NCI-H2196 (cell line): ENCODE results near the gene ARHGAP24.
"Not testable (repeated sequence)": the region's sequence is repeated elsewhere in the genome, so short reads cannot be mapped to it uniquely, and the experiment has no call there.

ENCODE experiments used
- DNase-seq: peaks from one replicate; lab custom pipeline; 2025; ENCODE audit not compliant: unreplicated experiment; lab: John Stamatoyannopoulos, UW

Gene ARHGAP24

DNA sequence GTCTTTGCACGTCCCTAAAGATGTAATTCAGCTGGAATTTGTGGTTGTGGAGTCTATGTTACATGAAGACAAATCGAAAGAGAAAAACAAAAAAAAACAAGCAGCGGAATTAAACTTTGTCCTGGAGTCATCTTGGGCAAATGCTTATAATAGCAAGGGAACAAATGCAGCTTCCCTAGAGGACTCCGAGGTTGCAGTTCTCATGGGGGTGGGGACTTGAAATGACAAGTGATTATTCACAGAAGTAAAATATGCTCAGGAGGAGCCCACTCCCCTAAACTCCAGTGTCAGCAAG lies 362.4 kb downstream of the ARHGAP24 start:
- DNase-seq = no peak

DNA sequence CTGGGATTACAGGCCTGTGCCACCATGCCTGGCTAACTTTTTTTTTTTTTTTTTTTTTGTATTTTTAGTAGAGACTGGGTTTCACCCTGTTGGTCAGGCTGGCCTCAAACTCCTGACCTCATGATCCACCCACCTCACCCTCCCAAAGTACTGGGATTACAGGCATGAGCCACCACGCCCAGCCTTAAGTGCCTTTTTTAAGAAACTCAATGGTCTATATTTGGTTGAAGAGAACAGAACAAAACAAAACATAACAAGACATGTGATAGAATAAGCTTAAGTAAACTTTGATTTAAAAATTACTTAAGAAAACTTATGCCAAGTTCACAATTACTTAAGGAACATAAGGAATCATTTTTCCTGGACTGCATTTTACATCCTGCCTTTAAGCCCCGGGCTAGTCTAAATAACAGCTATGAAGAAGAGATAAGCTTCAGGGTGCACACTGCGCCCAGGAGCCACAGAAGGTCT lies 365.1 kb downstream of the ARHGAP24 start:
- not testable (repeated sequence) for DNase-seq

DNA sequence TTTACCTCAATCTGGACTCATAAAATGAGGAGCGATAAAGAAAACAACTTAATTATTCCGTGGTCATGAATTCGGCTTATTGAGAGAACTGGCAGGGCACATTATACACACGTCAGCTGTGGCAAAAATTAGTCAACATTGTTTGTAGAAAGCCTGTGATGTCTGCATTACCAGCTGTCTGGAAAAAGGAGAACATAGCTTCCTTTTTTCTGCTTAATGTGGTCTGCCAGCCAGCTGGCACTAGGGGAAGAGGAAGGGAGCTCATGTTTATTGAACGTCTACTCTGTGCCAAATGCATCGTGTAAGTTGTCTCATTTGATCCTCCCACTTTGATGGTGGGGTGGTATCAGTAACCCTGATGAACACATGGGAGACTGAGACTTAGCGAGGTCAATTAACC lies 367.6 kb downstream of the ARHGAP24 start:
- peak; percentile 8 for DNase-seq

DNA sequence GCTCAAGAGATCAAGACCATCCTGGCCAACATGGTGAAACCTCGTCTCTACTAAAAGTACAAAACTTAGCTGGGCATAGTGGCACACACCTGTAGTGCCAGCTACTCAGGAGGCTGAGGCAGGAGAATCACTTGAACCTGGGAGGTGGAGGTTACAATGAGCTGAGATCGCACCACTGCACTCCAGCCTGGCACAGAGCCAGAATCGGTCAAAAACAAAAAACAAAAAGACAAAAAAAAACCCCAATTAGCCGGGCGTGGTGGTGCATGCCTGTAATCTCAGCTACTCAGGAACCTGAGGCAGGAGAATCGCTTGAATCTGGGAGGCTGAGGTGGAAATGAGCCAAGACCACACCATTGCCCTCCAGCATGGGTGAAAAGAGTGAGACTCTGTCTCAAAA lies 378.8 kb downstream of the ARHGAP24 start:
- DNase-seq = not testable (repeated sequence)

DNA sequence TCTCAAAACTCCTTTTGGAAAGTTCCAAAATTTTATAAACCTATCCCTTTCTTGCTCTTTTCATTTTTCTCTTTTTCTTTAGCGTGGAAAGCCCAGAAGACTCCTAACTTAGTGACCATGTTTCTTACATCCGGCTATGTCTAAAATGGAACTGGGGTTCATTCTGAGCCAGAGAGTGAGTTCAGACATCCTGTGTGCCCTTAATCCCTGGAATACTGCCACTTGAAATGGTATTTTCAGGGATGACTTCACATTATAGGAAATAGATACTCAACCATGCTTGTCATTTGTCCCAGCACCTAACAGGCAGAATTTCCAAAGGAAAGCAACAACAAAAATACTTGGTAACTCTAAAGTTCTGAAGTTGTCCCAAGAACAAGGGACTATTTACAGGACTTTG lies 379.6 kb downstream of the ARHGAP24 start:
- no peak for DNase-seq

DNA sequence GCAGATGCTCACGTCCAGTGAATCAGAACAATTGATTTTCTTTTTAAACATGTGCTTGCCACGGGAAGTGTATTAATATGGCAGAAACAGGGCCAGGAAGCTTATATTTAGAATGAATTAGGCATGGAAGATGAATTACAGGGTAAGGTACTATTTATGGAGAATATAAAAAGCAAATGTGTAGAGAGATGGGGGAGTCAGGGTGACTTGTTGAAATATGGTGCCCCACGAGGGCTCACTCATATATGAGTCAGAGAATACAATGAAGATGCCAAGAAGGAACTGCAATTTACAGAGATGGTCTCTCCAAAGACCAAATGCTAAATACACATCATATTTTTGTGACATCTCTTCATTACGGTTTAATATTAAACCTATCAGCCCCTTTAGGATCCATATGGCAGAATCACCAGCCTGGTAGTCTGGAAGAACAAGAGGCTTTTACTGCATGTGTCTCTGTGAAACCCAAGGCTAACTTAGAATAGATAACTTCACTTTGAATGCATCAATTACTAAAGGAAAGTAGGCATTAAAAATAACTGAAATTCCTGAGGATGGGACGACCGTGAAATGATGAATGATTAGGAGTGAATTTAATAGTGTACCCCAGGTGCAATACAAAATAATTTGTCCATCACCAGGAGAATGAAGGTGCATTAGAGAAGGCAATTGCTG lies 385.3 kb downstream of the ARHGAP24 start:
- DNase-seq = no peak

DNA sequence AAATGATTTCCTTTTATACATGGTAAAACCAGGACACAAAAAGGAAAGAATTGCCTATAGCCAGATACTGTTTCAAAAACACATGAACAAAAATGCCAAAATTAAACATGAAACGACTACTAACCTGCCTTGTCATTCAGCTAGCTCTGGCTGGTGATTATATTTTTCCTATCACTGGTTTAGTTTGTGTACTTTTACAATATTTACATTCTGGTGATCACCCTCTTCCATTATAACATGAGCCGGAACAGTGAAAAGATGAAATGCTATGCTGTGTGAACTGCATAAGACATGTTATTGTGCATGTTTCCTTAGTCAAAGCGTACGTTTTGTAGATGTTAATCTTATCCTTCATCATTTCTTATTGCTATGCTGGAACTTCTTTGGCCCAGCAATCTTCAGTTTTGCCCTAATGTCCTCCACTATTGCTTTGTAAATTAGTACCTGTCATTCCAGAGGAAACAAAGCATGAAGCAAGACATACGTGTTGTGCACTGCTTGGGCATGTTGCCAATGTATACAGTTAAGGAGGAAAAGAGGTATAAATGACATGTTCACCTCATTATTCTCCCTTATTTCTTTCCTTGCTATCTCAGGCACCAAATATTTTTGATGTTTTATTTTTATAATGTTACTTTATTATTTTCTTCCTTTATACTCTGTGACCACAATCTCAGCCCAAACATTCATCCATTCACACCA lies 386.3 kb downstream of the ARHGAP24 start:
- DNase-seq = peak; percentile 12

DNA sequence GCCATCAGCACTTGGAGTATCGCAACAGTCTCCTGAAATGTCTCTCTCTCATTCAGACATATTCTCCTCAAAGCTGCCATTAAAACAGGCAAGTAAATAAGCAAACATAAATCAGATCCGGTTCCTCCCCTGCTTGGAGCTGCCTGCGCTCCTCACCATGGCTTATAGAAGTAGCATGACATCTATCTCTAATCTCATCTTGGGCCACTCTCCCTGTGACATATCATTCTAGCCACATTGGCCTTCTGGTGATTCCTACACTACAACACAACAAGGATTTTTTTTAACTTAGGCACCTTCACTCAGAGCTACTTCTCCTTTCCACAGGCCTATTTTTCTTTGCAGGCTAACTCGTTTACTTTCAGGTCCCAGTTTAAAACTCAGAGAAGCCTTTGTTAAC lies 387.9 kb downstream of the ARHGAP24 start:
- no peak for DNase-seq

DNA sequence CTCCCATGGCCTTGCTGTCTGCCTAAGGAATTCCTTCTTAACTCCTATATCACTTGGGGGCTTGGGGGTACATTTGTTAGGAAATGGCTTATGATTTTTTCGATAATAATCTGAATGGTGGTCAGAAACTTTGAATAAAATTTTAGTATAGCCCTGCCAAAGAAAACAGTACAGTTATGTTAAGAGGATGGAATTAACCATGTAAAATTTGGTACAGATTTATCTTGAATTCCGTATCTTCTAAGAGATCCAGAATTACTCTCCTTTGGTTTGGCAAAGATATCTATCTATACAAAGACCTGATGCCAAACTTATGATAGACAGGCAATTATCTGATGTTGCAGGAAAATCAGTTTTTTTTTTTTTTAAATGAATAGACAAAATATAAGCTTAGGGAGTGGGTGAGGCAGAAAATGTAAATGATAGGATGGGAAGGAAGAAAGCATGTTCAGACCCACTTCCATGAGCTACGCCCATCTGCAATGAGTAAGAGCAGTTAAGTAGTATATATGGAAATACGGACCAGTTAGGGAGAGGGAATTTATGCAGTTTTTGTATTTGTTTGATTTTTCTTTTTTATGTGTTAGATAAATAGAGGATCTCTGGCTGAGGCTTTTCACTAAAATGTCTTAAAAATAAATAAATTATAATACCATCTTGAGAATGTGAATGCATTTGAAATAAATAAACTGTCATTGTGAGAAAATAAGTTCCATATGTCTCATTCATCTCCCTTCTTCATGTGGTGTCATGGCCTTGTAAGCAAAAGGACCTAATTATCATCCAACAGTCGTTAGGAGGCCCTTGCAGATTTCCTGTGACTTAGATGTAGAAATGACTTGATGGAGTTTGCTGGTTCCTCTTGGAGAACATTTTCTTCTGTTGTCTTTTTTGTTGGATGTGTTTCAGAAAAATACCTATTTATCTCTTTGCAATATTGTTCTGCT lies 389.6 kb downstream of the ARHGAP24 start:
- DNase-seq = no peak

DNA sequence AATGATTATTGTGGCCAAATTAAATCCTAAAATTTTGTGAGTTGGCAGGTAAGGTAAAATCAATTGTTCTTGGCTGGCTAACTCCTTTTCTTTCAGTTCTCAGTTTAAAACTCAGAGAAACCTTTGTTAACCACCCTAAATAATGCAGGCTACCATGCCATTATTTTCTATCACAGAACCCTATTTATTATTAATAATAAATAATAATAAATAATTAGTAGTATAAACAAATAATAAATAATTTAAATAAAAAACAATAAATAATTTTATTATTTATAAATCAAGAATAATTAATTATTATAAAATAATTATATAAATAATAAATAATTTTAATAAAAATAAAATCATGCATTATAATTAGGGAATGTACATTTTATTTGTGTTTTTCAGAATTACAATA lies 390.3 kb downstream of the ARHGAP24 start:
- DNase-seq = no peak

DNA sequence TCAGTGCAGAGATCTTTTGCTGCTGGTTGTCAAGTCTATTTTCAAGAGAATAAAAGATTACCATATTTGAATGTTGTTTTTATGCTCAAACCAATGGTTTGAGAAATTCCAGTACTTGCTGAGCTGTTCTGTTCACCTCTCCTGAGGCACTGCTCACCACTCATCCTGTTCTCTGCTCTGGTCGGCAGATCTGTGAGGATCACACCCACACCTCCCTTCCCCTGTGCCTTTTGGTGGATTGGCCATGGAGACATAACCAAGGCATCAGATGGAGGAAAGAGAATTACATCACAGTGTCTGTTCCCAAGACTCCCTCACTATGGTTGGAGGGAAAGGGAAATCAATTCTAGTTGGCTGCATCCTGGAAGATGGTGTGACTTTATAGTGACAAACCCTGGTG lies 391.6 kb downstream of the ARHGAP24 start:
- no peak for DNase-seq

DNA sequence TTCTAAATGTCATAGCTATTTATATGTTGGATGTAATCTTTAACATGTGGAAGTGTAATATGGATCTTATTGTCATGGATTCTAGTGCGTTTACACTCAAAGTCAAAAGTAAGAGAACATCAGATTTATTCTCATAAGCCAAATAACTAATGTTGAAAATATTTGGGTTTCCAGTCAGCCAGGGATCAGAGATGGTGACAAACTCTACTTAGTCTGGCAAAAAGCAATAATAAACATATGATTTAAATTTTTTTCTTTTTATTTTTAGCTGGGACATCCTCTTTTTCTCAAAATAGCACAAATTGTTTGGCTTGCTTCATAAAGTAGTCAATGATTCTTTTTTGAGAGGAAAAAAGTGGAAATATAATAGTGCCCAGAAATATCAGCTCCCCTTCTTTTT lies 392.3 kb downstream of the ARHGAP24 start:
- no peak for DNase-seq

DNA sequence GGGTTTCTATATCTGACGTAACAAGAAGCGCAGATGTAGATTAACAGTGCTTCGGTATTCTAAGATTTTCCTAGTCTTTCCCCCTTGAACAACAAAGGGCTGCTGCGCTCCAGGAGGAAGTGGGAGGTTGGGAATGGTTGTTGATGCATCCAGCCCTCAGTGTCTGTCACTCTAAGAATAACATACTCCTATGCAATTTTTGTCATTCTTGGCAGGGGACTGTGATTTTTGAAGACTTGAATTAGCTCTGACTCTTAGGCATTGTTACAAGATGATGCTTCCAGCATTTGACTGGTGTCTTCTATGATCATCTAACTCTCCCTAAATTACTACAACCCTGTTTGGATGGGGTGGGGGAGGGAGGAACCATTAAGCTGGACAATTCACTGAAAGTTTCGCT lies 394.2 kb downstream of the ARHGAP24 start:
- DNase-seq = no peak

DNA sequence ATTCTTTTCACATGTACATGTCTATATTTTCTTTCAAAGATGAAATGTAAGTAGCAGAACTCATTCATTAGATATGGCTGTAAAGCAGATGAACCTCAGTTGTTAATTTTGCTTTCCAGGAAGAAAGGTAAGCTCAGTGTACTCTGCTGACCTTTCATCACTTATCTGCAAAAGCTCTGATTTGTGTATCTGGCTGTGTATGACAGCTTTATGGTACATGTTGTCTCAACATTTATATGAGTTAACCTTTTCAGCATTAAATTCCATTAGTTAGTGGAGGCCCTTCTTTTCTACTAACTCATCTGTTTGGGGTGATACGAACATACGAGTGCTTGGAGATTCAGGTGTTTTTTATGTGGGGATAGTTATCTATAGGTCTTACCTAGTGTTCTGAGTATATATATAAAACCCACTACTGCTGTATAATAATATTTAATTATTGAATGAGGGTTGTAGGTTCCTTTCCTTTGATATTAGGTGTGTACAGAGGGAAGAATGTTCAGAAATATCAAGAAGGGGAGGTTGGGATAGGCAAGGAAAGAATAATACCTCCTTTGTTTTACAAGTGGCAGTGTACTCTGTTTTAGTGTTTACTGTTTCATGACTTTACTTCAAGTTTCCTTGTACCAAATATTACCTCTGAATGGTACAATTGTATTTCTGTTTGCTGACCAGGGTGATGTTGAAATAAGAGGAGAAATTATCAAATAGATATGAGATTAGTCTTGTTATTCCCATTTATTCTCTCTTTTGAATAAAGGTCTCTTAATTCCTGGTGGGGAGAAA lies 395.5 kb downstream of the ARHGAP24 start:
- DNase-seq = no peak

DNA sequence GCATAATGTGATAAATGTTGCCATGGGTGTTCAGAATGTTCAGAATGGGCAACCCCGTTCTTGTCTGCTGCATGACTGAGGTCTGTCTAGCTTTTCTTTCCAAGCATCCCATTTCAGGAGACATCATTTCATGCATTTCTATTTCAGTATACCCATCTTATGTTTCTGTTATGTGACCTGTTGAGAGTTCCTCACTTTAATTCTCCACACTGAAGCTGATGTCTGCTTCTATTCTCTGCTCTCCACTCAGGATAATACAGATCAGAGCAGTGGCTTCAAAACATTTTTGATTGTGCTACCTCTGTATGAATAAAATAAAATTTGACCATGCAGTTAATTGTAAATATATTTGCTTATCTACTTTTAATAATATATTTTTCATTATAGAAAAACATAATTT lies 398.6 kb downstream of the ARHGAP24 start:
- no peak for DNase-seq

DNA sequence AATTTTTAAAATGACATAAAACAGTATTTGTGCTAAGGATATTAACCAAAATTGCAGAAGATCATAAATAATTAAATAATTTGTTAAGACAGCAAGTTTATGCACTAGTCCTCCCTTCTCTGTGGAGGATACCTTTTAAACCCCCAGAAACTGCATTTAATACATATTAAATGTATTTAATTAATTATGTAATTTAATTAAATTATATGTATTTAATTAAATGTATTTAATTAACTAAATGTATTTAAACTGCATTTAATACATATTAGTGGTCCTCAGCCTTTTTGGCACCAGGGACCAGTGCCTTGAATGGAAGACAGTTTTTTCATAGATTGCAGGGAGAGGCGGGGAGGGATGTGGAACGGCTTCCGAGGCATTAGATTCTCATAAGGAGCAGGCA lies 404.6 kb downstream of the ARHGAP24 start:
- no peak for DNase-seq

DNA sequence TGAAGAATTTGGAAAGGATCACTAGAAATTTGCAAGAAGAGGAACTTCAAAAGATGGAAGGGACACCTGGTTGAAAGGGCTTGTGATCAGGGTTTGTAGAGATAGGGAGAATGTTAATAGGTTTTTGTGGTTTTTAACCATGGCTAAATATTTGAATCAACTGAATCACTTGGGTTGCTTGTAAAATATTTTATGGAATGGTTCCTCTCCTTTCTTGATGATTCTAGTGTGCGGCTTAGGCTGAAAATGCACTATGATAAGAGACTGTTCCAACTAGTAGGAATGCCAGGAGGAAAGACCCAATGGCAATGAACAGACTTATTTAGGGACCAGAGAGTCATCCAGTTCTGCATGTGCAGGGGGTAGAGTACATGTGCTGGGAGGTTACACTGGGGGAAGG lies 408.2 kb downstream of the ARHGAP24 start:
- DNase-seq = no peak

DNA sequence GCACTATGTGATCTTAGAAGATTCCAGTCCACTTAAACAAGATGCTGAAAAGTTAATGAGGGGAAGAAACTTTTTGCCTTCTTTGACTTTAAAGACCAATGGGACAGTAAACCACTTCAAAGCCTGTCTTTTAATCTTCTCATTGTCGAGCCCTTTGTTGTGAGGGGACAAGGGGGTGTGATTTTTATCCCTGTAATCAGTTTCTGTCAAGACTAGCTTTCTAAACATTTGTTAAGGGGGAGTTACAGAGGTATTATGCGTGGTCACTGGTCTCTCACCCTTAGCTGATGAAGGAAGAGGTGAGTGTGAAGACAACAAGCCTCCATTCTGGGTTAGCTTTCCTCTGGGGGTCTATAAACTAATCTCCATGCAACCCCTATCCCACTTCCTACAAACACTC lies 409.3 kb downstream of the ARHGAP24 start:
- no peak for DNase-seq

DNA sequence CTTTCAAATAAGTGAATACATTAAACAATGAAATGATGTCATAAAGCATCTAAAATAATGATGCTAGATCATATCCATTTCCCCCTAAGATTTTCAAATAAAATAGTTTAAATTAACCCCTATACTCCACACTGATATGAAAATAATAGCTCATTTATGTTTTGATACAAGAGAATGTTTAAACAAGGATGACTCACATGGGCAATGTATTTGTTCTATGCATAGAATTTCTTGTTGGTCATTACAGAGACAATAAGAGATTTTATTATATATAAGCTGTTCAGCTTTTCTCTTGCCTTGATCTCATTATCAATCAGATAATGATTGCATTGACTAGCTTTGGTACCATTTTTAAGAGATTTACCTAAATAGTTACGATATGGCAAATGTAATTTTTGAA lies 411.7 kb downstream of the ARHGAP24 start:
- no peak for DNase-seq

DNA sequence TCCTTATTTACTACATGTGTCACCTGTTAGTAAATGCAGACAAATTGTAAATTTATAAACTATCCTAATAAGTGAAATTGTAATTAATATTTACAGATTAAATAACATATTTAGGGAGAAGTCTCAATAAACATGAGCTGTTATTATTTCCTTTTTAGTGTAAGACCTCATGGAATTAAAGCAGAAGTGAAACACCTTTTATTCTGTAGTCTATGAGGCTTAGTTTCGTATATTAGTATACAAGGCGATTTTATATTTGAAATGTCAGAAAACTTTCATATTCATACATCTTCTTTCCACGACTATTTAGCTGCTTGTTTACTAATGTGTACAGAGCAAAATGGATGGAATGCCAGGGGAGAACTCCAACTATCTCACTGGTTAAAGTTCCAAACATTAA lies 414.4 kb downstream of the ARHGAP24 start:
- no peak for DNase-seq

DNA sequence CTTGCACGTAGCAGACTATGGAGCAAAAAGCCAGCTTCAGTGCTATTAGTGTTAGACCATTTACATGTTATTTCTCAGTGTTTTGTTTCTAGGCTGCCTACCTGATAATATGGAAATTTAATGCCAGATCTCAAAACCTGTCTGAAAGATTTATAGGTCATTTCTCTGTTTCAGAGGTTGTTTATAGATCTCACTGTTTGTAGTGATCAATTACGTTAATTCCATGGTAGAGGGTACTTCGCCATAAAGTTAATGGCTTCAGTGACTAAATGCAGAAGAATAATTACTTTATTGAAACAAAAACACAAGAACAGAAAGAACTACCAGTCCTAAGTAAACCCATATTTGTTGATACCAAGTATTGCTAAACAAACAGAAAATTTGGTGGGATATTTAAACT lies 420.8 kb downstream of the ARHGAP24 start:
- no peak for DNase-seq
